Body of pancreas (tissue), 4 donors: ENCODE data around the gene WHRN.

ENCODE experiments used
- POLR2A ChIP-seq, 3 donors: fragments of 450-650 bp; IDR thresholded peaks; one replicate each; pipeline ENCODE4 v1.6.1; 2016; ENCODE audit warnings: antibody characterized with exemption in 3 of 3, mild to moderate bottlenecking in 2 of 3
- TF ChIP-seq, protein P1 (sequence below), 7 experiments: fragments of 450-650 bp in 4 of 7; fragments of 200-600 bp in 3 of 7; sonication (generic) in 3 of 7; IDR thresholded peaks; one replicate each; pipeline ENCODE4 v1.5.1; 2016 to 2019; ENCODE audit warnings: antibody characterized with exemption in 7 of 7

- TF ChIP-seq, protein P1, sequence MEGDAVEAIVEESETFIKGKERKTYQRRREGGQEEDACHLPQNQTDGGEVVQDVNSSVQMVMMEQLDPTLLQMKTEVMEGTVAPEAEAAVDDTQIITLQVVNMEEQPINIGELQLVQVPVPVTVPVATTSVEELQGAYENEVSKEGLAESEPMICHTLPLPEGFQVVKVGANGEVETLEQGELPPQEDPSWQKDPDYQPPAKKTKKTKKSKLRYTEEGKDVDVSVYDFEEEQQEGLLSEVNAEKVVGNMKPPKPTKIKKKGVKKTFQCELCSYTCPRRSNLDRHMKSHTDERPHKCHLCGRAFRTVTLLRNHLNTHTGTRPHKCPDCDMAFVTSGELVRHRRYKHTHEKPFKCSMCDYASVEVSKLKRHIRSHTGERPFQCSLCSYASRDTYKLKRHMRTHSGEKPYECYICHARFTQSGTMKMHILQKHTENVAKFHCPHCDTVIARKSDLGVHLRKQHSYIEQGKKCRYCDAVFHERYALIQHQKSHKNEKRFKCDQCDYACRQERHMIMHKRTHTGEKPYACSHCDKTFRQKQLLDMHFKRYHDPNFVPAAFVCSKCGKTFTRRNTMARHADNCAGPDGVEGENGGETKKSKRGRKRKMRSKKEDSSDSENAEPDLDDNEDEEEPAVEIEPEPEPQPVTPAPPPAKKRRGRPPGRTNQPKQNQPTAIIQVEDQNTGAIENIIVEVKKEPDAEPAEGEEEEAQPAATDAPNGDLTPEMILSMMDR (IDR thresholded peaks at IDR 0.05), result no peak
- TF ChIP-seq POLR2A (IDR thresholded peaks at IDR 0.05), result no peak
Observed at GRCh38 chr9:114484854-114485443, 20.3 kb downstream of the WHRN start.
